T-helper 2 cell (primary cell): Measurements from ENCODE around the gene OPALIN.

Experiments
- DNase-seq, 5 experiments: peaks; one replicate each; pipeline versions ENCODE4 v3.0.0 to v3.0.0-alpha.2; 2012 to 2022

The OPALIN gene

DNA sequence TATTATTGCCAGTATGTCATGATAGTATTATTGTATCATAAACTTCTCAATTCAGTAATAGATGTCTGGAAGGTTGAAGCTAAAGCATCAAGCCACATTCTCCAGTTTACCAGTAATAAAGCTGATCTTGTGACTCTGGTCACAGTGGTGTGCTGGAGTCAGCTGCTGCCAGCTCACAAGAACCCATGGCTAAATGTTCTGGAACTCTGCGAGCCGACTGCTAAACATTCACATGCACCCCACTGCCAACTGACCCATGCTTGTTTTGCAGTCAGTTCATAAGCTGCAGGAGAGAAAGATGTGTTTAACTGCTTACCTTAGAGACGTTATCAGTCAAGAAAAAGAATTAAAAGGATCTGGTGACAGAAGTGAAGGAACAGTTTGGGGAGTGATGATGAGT, 60.4 kb downstream of the OPALIN start:
- no peak for DNase-seq

GRCh38 chr10:96297486-96297885, 61.3 kb downstream of the OPALIN start:
- no peak for DNase-seq

DNA sequence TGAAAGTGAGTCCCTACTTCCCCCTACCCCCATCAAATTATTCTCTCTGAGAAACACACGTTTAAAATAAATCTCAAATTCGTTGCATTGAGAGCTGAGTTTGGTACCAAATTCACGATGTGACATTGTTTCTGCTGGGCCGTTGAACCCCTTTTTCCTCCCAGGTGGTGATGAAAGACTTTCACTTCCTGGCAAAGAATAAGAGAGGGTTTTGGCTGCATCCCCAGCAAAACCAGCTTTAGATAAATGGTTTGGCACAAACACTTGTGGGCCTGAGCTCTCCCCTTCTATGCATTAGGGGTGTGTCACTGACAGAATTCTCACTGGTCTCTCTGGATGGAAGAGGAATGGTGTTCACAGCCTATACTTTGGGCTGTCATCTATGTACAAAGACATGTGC, 63.3 kb downstream of the OPALIN start:
- DNase-seq = no peak
